NCI-H1694 treated with DMSO at 0.1 percent for 48 hours (cell line): ENCODE data around the gene SRRT.
"Not testable (repeated sequence)": the region's sequence is repeated elsewhere in the genome, so short reads cannot be mapped to it uniquely, and the experiment has no call there.

Experiments used
- DNase-seq: peaks from one replicate; lab custom pipeline; 2025; lab: John Stamatoyannopoulos, UW

Gene SRRT

DNA sequence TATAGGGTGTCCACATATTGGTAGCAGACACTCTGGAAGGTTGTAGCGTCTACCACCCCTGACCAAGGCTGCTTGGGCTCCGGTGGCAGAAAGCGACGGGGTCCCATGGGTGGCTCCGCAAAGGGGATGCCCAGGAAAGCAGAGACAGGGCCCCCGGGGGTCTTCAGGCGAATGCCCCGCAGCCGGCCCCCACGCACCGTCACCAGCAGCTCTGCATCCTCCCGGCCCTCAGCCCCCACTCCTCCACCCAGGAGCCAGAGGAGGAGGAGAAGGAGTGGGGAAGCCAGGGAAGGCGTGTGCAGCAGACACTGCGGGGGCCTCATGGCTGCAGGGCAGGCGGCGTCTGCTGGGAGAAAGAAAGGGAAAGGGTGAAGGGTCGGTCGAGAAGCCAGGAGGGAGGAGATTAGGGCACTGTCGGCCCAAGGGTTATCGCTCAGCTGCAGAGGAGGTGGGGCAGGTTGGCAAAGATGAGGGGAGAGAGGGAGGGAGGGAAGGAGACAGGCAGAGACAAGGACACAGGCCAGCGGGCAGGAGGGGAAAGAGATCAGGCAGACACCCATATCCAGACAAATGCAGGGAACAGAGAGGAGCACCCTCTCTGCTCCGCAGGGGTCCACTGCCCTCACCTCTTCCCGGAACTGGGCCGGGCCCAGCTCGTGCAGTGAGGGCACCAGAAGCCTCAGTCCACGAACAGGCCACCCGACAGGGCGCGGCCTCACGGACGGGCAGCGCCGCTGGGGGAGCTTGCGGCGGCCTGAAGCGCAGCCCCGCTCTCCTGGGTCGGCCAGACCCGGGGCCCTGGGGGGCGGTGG, 19.2 kb downstream of the SRRT start:
- DNase-seq = no peak

DNA sequence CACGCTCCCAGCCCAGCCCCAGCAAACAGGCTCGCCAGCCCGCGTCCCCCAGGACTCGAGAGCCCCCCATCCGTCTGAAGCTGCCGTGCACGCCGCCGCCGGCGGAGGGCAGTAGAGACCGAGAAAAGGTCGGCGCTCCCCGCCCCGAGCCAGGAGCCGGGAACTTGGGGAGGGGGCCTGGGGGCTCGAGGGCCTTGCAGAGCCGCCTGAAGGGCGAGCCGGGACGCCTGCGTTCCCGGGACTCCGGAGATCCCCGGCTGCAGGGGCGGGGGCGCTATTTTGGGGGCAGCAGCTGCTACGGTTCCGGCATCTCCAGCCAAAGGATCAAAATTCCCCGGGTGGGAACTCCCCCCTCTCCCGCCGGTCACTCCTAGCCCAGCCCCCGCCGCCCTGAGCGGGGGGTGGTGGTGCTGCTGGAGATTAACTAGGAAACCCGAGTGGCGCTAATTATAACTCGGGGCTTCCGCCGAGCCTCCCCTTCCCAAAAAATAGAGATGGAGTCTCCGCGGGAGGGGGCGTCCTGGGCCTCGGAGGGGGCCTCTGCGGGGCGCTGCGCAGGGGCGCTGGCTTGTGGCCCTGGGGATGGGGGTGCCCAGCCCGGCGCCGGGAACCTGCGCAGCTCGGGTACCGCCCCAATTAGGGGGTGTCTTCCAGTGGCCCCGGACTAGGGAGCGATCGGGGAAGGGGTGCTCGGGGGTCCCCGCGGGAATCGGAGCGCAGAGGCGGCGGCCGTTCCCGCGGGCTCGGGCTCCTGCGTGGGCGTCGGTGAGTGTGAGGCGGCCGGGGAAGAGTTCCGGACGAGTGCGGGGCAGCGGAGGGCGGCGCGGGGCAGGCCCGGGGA, 20.2 kb downstream of the SRRT start:
- DNase-seq = no peak

DNA sequence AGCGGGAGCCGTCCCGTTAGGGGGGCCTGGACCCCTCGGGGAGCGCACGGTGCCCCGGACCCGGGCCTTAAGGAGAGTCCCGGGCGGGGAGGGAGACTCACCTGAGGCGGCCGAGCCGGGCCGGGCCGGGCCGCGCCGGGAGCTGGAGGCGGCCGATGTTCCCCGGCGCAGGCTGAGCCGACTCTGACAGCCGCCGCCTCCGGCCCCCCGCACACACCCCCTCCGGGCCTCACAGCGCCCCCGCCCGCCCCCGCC, 20.7 kb downstream of the SRRT start, which contains the start of gene ACHE:
Gene ACHE, minus strand, starts transcription at position 188 of the 255 bp plus-strand sequence. CDS start 1,656 bp downstream, outside the sequence.
- no peak for DNase-seq

DNA sequence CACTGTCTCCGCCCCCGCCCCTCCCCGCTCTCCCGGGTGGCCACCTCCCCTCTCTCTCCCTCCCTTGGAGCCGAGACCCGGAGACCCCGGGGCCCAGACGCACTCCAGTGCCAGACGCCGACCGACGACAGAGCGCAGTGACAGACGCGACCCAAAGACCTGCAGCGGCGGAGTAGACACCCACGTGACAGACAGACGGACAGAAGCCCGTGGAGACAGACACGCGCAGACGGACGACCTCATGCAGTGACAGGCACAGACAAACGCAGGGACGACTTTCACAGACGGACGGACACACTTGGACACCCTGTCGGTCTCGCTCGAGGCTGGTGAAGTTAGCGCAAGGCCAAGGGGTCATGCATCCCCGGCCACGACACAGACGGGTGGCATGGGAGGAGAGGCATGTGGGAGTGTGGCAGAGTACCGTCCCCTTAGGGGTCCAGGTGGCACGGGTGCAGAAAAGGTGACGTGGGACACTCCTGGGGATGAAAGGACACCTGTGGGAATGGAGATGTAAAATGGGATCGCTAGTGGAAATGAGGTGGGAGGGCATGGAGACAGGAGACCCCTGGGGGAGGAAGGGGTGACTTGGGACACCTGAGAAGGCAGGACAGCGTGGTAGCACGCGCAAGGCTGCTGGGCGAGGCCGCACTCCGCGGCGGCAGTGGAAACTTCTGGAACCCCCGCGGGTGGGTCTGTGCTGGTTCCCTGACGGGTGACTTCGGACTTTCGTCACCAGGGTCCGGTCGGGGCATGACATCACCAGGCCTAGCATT, 21.2 kb downstream of the SRRT start:
- peak; percentile 35 for DNase-seq

DNA sequence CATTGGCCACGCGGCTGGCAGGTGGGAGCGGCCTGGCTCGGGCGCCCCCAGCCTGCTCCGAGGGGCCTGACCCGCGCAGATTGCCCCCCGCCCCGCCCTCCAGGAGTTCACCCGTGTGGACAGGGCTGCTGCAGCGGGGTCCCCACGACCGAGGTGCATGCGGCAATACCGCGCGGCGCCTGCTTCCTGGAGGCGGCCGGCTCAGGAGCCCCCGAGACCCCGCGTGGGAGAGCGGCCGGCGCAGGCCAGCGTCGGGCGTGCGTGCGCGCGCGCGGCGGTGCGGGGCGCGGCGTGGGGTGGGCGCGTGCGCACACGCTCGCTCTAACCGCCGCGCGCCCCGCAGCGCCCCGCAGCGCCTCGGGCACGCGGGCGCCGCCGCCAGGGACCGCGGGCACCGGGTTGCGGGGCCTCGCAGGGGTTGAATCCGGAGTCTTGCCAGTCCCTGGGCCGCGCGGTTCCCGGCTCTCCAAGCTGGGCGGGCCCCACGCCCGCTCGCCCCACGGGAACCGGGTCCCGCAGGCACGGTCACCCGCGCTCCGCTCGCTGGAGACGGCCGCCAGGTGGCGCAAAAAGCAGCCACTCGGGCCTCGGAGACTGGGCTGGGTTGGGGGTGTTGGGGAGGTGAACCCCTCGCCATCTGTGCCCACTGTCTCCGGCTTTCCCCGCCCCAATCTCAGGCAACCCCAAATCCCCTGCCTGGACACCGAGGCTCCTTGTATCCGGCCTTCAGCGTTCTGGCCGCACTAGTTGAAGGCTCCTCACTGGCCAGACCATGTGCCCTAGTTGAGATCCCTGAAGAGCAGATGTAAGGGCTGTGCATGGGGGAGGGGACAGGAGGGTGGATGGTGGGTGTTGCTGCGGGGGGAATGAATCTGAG, 22.1 kb downstream of the SRRT start:
- no peak for DNase-seq

DNA sequence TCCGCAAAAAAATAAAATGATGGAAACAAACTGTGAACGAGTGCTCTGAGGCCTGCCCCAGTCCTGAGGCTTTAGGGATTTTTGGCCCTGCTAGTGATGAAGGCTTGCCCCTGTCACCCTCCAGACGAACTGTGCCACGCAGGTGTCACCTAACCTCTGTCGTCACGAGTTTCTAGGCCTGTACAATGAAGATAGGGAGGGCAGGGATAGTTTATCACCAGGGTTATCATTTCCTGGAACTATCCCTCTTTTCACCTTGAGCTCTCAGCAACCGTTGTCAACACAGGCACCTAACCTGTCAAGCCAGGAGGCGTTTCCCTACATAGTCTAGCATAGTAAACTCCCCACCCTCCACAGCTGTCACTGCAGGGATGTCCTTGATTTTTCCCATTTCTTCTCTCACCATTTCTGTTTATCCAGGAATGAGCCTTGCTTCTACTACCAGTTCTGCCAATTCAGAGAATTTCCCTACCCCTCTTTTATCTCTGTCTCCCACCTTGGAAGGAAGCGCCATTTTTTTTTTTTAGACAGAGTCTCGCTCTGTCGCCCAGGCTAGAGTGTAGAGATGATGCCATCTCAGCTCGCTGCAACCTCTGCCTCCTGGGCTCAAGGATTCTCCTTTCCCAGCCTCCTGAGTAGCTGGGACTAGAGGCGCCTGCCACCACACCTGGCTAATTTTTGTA, 23.0 kb downstream of the SRRT start:
- no peak for DNase-seq

DNA sequence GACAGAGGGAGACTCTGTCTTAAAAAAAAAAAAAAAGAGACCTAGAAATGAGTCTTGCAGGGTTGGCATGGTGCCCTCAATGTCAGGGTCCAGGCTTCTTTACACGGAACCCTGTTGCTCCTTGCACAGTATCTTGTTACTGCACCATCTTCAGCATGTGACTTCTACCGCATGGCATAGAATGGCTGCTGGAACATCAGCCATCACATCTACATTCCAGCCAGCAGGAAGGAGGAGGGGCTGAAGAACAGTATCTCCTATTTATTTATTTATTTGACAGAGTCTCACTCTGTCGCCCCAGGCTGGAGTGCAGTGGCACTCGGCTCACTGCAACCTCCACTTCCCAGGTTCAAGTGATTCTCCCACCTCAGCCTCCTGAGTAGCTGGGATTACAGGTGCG, 24.5 kb downstream of the SRRT start:
- no peak for DNase-seq

DNA sequence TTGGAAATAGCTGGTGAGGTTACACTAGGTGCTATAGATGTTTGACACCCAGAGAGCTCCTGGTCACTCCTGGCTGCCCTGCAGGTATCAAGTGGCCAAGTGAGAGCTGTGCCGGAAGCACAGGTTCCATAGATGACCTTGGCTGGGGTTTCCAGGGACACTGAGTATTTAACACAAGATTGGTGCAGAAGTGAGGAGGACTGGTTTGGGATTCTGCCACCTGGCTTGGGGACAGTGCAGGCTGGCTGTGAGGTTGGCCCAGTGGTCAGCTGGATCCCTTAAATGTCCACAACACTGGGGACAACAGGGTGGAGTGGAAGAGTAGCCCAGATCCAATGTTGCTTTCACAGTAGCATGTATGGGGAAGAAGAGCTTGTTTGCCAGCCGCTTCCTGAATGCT, 26.1 kb downstream of the SRRT start:
- DNase-seq = no peak

DNA sequence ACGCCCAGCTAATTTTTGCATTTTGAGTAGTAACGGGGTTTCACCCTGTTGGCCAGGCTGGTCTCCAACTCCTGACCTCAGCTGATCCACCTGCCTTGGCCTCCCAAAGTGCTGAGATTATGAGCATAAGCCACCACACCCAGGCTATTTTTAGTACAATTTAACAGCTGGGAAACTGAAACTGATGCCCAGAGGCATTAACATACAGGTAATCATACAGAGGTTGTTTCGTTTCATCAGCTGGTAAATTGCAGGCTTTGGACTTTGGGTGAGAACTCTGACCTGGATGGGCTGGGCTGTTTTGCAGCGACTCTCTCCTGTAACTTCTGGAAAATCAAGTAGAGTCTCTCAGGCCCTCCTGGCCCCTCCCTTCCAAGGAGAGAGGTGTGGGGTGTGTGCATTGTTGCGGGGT, 27.0 kb downstream of the SRRT start:
- DNase-seq = no peak

DNA sequence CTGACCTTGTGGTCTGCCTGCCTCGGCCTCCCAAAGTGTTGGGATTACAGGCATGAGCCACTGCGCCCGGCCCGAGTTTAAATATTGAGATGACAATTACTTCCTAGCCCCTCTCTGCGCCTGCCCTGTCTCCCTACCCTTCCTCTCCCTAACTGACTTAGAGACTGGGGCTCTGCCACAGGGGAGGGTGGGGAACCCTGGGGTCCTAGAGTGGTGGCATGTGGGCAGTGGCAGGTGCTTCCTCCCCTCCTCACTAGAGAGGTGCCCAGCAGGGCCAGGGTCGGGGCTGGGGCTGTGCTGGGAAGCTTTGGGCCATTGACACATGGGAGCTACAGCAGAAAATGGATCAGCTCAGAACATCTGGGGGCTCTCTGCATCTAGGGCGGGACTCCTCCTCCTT, 27.7 kb downstream of the SRRT start:
- no peak for DNase-seq

DNA sequence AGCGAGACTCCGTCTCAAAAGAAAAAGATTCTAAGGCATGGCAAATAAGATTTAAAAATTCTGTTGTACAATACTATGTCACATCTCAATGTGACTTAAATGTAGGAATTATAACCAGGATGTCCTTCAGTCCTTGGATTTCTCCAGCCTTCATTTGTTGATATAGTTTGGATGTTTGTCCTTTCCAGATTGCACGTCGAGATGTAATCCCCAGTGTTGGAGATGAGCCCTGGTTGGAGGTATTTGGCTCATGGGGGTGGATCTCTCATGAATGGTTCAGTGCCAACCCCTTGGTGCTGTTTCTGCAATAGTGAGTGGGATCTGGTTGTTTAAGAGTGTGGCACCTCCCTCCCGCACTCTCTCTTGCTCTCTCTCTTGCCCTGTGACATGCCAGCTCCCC, 33.6 kb downstream of the SRRT start:
- DNase-seq = no peak

DNA sequence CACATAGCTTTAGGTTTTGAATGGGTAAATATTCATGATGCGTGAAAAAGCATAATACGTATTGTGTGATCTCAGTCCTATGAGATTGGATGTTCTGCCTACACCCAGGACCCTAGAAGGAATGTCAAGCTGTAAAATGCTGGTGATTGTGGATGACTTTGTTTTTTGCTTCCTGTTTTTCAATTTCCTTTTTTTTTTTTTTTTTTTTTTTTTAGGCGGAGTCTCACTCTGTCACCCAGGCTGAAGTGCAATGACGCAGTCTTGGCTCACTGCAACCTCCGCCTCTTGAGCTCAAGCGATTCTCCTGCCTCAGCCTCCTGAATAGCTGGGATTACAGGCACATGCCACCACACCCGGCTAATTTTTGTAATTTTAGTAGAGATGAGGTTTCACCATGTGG, 35.5 kb downstream of the SRRT start:
- not testable (repeated sequence) for DNase-seq

DNA sequence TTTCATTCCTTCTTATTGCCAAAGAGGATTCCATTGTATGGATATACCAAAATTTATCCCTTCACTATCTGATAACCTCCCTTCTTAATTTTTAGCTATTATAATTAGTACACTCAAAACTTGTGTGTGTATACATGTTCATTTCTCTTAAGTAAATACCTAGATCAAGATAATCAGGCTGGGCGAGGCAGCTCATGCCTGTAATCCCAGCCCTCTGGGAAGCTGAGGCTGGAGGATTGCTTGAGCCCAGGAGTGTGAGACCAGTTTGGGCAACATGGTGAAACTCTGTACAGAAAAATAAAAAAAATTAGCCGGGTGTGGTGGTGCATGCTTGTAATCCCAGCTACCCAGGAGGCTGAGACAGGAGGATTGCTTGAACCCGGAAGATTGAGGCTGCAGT, 36.6 kb downstream of the SRRT start:
- DNase-seq = no peak

DNA sequence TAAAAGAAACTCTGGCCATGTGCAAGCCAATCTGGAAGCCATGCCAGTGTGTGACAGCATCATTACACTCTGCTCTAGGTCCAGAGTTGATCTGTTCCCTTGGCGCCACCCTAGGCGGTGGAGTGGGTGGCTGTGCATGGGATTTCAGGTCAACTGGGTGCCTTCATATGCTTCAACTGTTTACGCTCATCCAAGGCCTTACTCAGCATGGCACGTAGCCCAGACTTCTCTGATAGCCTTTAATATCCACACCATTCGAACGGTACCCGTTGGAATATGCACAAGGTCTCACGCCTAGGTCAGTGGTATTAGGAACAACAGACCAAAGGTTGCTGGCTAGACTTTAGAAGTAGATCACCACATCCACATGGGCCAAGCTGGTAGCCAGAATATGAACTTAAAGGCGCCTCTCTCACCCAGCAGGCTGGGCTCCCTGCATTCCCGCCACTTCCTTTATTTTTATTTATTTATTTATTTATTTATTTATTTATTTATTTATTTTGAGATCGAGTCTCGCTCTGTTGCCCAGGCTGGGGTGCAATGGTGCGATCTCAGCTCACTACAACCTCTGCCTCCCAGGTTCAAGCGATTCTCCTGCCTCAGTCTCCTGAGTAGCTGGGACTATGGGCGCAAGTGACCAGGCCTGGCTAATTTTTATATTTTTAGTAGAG, 39.4 kb downstream of the SRRT start:
- DNase-seq = no peak

DNA sequence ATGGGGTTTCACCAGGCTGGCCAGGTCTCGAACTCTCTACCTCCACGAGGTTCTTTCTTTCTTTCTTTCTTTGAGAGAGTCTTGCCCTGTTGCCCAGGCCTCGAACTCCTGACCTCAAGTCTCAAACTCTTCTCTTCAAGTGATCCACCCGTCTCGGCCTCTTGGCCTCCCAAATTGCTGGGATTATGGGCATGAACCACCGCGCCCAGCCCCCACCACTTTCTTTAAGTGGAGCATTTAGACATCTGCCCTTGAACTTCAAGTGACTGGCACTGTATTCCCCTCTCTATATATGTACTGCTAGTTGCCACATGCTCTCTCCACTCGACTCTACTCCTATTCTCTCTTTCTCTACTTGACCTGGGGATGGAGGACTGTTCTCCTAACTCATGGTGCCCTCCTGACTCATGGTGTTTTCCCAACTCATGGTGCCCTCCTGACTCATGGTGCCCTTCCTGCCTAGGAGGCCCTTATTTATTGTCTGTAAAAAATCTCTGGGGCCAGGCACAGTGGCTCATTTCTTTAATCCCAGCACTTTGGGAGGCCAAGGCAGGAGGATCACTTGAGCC, 40.1 kb downstream of the SRRT start:
- no peak for DNase-seq

DNA sequence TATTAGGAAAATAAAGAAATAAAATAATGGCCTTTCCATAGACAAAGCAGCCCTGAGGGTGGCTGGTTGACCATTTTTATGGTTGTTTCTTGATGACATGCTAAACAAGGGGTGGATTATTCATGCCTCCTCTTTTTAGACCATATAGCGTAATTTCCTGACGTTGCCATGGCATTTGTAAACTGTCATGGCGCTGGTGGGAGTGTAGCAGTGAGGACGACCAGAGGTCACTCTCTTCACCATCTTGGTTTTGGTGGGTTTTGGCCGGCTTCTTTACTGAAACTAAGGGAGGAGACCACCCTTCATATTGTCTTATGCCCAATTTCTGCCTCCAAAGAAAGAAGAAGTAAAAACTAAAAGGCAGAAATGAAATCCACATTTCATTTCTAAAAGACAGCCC, 44.4 kb downstream of the SRRT start:
- DNase-seq = not testable (repeated sequence)

DNA sequence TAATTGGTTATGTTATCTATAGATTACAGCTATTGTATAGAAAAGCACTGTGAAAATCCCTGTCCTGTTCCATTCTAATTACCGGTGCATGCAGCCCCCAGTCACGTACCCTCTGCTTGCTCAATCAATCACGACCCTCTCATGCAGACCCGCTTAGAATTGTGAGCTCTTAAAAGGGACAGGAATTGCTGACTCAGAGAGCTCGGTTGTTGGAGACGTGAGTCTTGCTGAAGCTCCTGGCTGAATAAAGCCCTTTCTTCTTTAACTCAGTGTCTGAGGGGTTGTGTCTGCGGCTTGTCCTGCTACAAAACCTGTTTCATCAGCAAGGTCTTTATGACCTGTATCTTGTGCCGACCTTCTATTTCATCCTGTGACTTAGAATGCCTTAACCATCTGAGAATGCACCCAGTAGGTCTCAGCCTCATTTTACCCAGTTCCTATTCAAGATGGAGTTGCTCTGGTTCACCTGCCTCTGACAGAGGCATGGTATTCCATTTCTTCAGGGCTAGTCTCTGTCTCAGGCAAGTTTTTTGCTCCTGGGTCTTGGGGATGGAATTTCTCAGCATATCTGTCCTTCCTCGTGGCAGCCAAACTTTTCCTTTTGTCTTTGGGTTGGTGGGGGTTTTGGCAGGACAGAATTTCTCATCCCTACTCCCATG, 45.0 kb downstream of the SRRT start:
- DNase-seq = not testable (repeated sequence)

DNA sequence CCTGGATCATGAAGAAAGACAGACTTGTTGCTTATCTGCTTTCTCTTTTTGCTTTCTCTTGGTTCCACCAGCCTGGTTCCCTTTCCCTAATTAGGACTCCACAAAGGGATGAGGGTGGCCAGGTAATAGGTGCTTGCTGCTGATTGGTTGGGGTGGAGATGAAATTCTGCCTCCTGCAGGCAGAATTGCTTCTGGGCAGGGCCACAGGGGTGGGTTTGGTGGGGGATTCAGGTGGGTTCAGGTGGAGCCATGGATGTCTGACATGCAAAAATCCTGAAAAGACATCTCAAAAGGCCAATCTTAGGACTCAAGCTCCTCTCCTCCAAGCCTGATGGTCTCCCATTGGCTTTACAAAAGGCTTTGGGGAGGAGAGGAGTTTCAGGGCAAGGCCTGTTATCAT, 46.1 kb downstream of the SRRT start:
- DNase-seq = no peak

DNA sequence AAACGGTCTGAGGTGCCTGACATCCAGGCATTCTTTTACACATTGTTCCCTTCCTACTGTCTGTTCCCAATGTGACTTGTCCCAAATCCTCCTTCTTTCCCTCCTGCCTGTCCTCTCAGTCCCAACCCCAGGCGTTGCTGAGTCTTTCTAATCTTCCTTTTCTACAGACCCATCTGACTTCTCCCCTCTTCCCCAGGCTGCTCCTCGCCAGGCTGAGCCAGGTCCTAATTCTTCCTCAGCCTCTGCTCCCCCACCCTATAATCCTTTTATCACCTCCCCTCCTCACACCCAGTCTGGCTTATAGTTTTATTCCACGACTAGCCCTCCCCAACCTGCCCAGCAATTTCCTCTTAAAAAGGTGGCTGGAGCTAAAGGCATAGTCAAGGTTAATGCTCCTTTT, 48.7 kb downstream of the SRRT start:
- DNase-seq = not testable (repeated sequence)

DNA sequence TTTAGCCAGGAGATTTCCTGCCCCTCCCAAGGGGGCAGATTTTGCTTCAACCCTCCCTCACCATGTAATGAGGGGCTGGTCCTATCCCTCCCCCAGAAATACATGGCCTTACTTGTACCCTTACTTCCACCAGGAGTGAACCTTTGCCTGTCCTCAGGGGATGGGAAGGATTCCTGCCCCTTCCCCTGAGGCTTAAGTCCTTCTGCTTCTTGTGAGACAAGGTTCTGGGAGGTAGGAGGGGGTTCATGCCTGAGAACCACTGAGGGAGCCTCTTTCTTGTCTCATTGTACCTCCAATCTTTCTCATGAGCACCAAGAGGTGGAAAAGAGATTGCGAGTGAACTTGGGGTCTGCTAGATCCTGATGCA, 54.9 kb downstream of the SRRT start:
- no peak for DNase-seq
